PFSK-1 (cell line): ENCODE data around the gene ANKRD9.

Experiments
- POLR2AphosphoS5 ChIP-seq: IDR thresholded peaks from 2 replicates; pipeline ENCODE4 v1.6.1; 2012; ENCODE audit warnings: low read depth, mild to moderate bottlenecking, control low read depth, low read length, moderate library complexity
- REST ChIP-seq, 2 experiments: IDR thresholded peaks; 2 replicates each; pipeline versions ENCODE4 v1.6.1 to v1.8.0; 2011 to 2012; ENCODE audit warnings: low read depth in 2 of 2, low read length in 2 of 2, control low read depth in 1 of 2, inconsistent platforms in 1 of 2, mild to moderate bottlenecking in 1 of 2, moderate library complexity in 1 of 2; ENCODE audit not compliant: insufficient read depth in 1 of 2
- TAF1 ChIP-seq: IDR thresholded peaks from 2 replicates; pipeline ENCODE4 v1.6.1; 2012; ENCODE audit warnings: low read length, control low read depth, borderline replicate concordance; ENCODE audit not compliant: insufficient read depth

- TF ChIP-seq TAF1 (no peak), POLR2AphosphoS5 (no peak), REST (IDR thresholded peaks at IDR 0.05; ENCODE audit: insufficient read depth in 1 of 2, low read depth in 2 of 2, low read length in 2 of 2) (no peak)
Measured at GRCh38 chr14:102493585-102493984, 16.0 kb downstream of the ANKRD9 start.
